Prostate gland (tissue), 2 donors: ENCODE results near the gene WDTC1. TPM values are rescaled to one million over a fixed set of nuclear protein-coding genes. Genes with fewer than 3 reads are reported as not detected.

ENCODE experiments used
- DNase-seq: peaks from one replicate; pipeline ENCODE4 v3.0.0-alpha.2; 2019; ENCODE audit warnings: low spot score
- H3K27ac ChIP-seq, 2 donors: fragments of 200-600 bp; sonication (generic); 2 replicates each; pipeline ENCODE4 v1.5.1; 2017 to 2019
- H3K27me3 ChIP-seq: fragments of 200-600 bp; sonication (generic); replicated peaks from 2 replicates; pipeline ENCODE4 v1.5.1; 2019; ENCODE audit not compliant: insufficient read depth
- H3K36me3 ChIP-seq, 2 donors: fragments of 200-600 bp; sonication (generic); 1 replicate in 1 of 2; 2 replicates in 1 of 2; pipeline versions ENCODE4 v1.5.1 to v1.8.1; 2017 to 2019
- H3K4me1 ChIP-seq: fragments of 200-600 bp; sonication (generic); replicated peaks from 2 replicates; pipeline ENCODE4 v1.5.1; 2019
- H3K4me3 ChIP-seq, 2 donors: fragments of 200-600 bp; sonication (generic); 2 replicates each; pipeline ENCODE4 v1.5.1; 2017 to 2019
- H3K9me3 ChIP-seq: fragments of 200-600 bp; sonication (generic); 2 replicates; pipeline ENCODE4 v1.5.1; 2017
- CTCF ChIP-seq, 4 experiments: fragments of 200-600 bp in 2 of 4; fragments of 450-650 bp in 2 of 4; sonication (generic) in 2 of 4; IDR thresholded peaks; 1 replicate in 3 of 4; 2 replicates in 1 of 4; pipeline ENCODE4 v1.5.1; 2016 to 2019; ENCODE audit warnings: antibody characterized with exemption in 4 of 4, mild to moderate bottlenecking in 2 of 4, moderate library complexity in 2 of 4
- POLR2A ChIP-seq: fragments of 450-650 bp; IDR thresholded peaks from one replicate; pipeline ENCODE4 v1.6.1; 2016; ENCODE audit warnings: antibody characterized with exemption, mild to moderate bottlenecking
- POLR2AphosphoS5 ChIP-seq: sonication (generic); formaldehyde crosslinking; IDR thresholded peaks from one replicate; pipeline ENCODE4 v1.6.1; 2017; ENCODE audit warnings: antibody characterized with exemption
- WGBS: methylation state at CpG from one replicate; pipeline ENCODE4 v1.1.5; 2018; 5-methylcytosine and 5-hydroxymethylcytosine counted together
- intact Hi-C: fragments of 100-400 bp; cut with DNase I; formaldehyde crosslinking; loops from one replicate; pipeline ENCODE4 v1.14.2; 2022
- total RNA-seq, 2 donors: library from RNA; depleted of rRNA; stranded (reverse); fragments of >200 nt; gene quantifications; one replicate each; pipeline ENCODE4 v1.1.0, GENCODE V29; 2016

Gene WDTC1
- total RNA-seq, 2 donors from 2014 or later = 45.1 to 56.1 TPM

DNA sequence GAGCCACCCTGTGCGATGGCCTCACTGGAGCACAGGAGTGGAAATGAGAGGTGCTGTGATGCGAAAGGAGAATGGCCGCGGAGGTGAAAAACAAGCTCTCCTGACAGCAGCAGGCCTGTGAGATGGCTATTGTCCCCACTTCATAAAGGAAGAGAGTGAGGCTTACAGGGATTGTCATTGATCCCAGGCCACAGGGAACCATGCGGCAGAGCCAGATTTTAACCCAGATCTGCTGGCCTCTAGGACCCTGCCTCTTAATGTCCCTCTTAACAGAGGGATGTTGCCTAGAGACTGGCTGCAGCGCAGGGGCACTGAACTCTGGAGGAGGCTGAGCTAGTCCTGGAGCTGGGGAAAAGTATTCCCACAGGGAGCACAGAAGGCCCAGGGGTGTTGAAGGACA, 104.3 kb downstream of the WDTC1 start:
- Histone ChIP-seq H3K9me3 (no peaks in the 10 kb centered on the region), H3K27ac (no peak overlapping the region), H3K4me3 (no peak overlapping the region), H3K4me1 (no peaks in the 10 kb centered on the region), H3K36me3 (peaks cover 9 to 21% of the 10 kb centered on the region in 2 donors), H3K27me3 (no peaks in the 10 kb centered on the region)
- intact Hi-C loops = no loop called here
- TF ChIP-seq POLR2AphosphoS5 = no peak
- TF ChIP-seq POLR2A = no peak
- TF ChIP-seq CTCF (IDR thresholded peaks at IDR 0.05) = no peak
- DNase-seq = no peak
- 95% methylated on average over 6 of the region's 6 CpGs for WGBS

- Histone ChIP-seq H3K9me3 (no peaks in the 10 kb centered on the region), H3K4me3 (no peak overlapping the region), H3K4me1 (no peaks in the 10 kb centered on the region), H3K27me3 (no peaks in the 10 kb centered on the region), H3K27ac (no peak overlapping the region), H3K36me3 (peaks cover 7 to 16% of the 10 kb centered on the region in 2 donors)
- no peak for TF ChIP-seq POLR2A
- TF ChIP-seq CTCF (IDR thresholded peaks at IDR 0.05) = no peak
- no peak for TF ChIP-seq POLR2AphosphoS5
- 60% methylated on average over 5 of the region's 5 CpGs for WGBS
- no peak for DNase-seq
- intact Hi-C loops = no loop called here
These were observed 104.8 kb downstream of the WDTC1 start for GRCh38 chr1:27339213-27339612.

DNA sequence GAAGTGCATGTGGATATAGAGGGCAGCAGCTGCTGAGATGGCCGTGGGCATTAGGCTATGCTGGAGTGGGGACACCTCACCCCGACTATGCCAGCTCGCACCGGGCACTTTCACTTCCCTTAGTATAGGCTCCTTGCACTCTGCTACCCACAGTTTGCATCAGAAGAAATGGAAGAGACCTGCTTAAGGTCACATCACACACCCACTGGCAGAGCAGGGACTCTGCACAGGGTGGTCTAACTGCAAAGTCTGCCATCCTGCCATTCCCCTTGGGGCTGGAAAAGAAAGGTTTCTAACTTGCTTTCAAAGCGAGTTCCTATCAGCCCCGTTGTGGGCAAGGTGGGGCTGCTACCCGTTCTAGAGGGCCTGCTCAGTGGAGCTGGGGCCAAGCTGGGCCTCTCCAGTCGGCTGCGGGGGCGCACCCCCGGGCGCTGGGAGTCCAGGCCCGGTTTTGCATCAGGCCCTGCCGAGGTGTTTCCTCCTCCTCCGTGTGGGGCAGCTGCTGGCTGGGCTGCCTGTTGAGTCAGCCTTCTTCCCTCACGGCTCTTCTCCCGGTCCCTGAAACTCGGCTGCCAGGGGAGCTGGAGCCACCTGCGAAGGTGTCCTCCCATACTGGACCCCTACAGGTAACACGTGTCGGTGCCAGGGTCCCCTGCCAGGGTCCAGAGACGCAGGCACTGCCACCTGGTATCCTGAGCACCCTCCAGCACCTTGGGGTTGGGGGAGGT, 107.3 kb downstream of the WDTC1 start, which contains the start of gene SYTL1:
Gene SYTL1, plus strand, starts transcription at position 498 of the 728 bp plus-strand sequence. CDS start 3,313 bp downstream, outside the sequence.
- peak; percentile 72 for DNase-seq
- WGBS = 20% methylated on average over 20 of the region's 22 CpGs
- Histone ChIP-seq H3K27ac (peak within 1 kb of the TSS; percentile 78 to 81), H3K4me1 (no peaks in the 10 kb centered on the region), H3K27me3 (no peaks in the 10 kb centered on the region), H3K9me3 (no peaks in the 10 kb centered on the region), H3K4me3 (peak within 1 kb of the TSS; percentile 40 to 46), H3K36me3 (no peaks in the 10 kb centered on the region)
- TF ChIP-seq POLR2A = peak; percentile 65
- TF ChIP-seq CTCF (IDR thresholded peaks at IDR 0.05) = no peak
- peak; percentile 63 for TF ChIP-seq POLR2AphosphoS5
- intact Hi-C loops = no loop called here

DNA sequence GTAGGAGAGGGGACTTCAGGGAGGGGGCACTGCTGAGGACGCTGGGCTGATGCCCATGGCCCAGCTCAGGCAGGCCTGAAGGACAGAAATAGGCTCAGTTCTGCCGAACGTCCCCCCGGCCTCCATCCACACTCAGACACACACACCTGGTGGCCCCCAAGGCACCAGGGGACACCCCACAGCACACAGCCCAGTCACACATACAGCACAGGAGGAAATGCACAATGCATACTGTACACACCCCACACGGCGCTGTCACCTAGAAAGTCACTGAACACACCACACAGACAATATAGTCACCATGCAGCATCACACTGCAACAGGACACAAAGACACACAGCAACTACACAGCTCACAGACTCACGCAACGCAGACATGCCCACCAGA, 108.0 kb downstream of the WDTC1 start:
- no peak for DNase-seq

More for the DNA sequence above, 108.0 kb downstream of the WDTC1 start:
- Histone ChIP-seq H3K9me3 (no peaks in the 10 kb centered on the region), H3K27me3 (no peaks in the 10 kb centered on the region), H3K4me3 (peak overlapping the region; percentile 40 to 46), H3K27ac (peak overlapping the region; percentile 78 to 81), H3K4me1 (no peaks in the 10 kb centered on the region), H3K36me3 (no peaks in the 10 kb centered on the region)
- intact Hi-C loops = no loop called here
- WGBS = 55% methylated on average over 7 of the region's 8 CpGs
- no peak for TF ChIP-seq CTCF (IDR thresholded peaks at IDR 0.05)
- TF ChIP-seq POLR2AphosphoS5 = no peak
- TF ChIP-seq POLR2A = no peak
